Thoracic aorta (tissue), 2 donors: ENCODE results near the gene FAM221B. TPM values are rescaled to one million over a fixed set of nuclear protein-coding genes. Genes with fewer than 3 reads are reported as not detected.
A peak's percentile ranks its signal among the peaks of the same experiment; 100 is the strongest.

ENCODE experiments used
- ATAC-seq: fragments of 150-250 bp; one replicate; pipeline ENCODE4 v1.8.0; 2017; ENCODE audit warnings: low read depth; ENCODE audit not compliant: insufficient number of reproducible peaks, low FRiP score
- DNase-seq: peaks from one replicate; pipeline ENCODE4 v3.0.0-alpha.2; 2020; ENCODE audit warnings: low spot score
- H3K27ac ChIP-seq, 2 donors: fragments of 200-600 bp; sonication (generic); 1 replicate in 1 of 2; 2 replicates in 1 of 2; pipeline ENCODE4 v1.5.1; 2016; ENCODE audit warnings: mild to moderate bottlenecking in 2 of 2, moderate library complexity in 2 of 2
- H3K27me3 ChIP-seq: fragments of 200-600 bp; sonication (generic); replicated peaks from 2 replicates; pipeline ENCODE4 v1.6.0; 2016; ENCODE audit warnings: mild to moderate bottlenecking; ENCODE audit not compliant: insufficient read depth
- H3K36me3 ChIP-seq: fragments of 200-600 bp; sonication (generic); one replicate; pipeline ENCODE4 v1.5.1; 2016
- H3K4me1 ChIP-seq, 2 donors: fragments of 200-600 bp; sonication (generic); 1 replicate in 1 of 2; 2 replicates in 1 of 2; pipeline versions ENCODE4 v1.5.1 to v1.6.0; 2016; ENCODE audit warnings: low read depth in 2 of 2, mild to moderate bottlenecking in 1 of 2; ENCODE audit not compliant: control insufficient read depth in 1 of 2
- H3K4me3 ChIP-seq: fragments of 200-600 bp; sonication (generic); 2 replicates; pipeline ENCODE4 v1.5.1; 2016; ENCODE audit warnings: mild to moderate bottlenecking
- H3K9me3 ChIP-seq: fragments of 200-600 bp; sonication (generic); 2 replicates; pipeline ENCODE4 v1.5.1; 2016
- CTCF ChIP-seq: fragments of 200-600 bp; sonication (generic); IDR thresholded peaks from one replicate; pipeline ENCODE4 v1.5.1; 2019; ENCODE audit warnings: antibody characterized with exemption
- total RNA-seq, 2 donors: library from RNA; depleted of rRNA; stranded (reverse); fragments of >200 nt; gene quantifications; one replicate each; pipeline versions ENCODE4 v1.1.0 to v1.2.3, GENCODE V29; 2016

Gene FAM221B
- total RNA-seq, 2 donors from 2014 or later, result not detected

DNA sequence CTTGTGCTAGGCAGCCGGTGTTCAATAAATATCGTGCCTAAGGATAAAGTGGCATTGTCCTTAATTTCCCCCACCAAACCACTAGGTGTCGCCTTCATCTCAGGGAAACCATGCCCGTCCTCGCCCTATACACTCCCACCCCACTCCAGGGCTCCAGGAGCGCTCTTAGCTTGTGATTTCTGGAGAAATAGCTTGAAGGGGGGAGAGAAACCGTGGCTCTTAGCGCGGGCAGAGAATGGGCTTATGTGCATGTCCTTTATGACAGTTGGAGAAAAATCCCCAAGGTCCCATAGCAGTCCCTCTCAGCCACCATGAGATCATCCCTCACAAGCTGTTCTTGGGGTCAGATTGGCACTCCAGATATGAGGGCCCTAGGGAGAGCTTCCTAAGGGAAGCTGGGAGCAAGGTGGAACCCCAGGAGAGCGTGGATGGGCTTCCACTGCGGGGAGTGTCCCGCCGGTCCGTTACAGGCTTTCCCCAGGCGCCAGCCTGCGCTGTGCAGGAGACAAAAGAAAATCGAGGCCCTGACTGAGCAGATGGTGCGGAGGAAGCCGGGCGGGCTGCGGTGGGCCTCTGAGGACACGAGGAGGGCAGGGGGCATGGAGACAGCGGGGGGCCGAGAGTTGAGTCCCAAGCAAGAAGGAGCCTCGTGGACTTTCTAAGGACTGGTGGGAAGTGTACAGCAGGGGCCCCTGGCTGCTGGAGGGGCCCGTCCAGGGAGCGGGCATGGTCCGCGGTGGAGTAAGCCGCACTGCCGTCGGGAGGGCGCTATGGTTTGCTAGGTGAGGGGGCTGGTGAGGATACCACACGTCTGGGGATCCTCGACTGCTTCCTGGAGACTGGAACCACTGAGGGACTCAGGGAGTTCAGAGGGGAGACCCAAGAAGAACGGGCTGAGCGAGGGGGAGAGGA, 37.9 kb downstream of the FAM221B start:
- H3K4me1 ChIP-seq, result peaks cover 19 to 44% of the 10 kb centered on the region in 2 donors
- DNase-seq (peak; percentile 36), ATAC-seq (peak; percentile 63)
- H3K36me3 ChIP-seq, result no peaks in the 10 kb centered on the region
- no peaks in the 10 kb centered on the region for H3K9me3 ChIP-seq
- peak; percentile 84 for TF ChIP-seq CTCF
- peak overlapping the region; percentile 77 for H3K4me3 ChIP-seq
- no peaks in the 10 kb centered on the region for H3K27me3 ChIP-seq
- peak overlapping the region; percentile 69 to 80 for H3K27ac ChIP-seq

DNA sequence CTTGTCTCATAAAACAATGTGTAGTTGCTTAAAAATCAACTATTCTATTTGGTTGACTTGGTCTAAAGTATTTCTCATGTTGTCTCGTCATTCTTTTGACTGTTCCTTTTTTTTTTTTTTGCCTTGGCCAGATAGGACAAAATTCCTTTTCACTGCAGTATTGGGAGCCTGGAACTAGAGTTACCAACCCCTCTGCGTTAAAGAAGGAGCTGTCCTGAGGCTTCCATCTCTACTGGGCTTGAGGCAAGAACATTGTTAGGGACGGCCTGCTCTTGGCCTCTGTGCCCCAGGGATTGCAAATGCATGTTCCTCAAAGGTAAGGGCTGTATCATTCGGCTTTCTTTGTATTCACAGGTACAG, 38.5 kb downstream of the FAM221B start:
- no peak overlapping the region for H3K27ac ChIP-seq
- H3K36me3 ChIP-seq, result no peaks in the 10 kb centered on the region
- TF ChIP-seq CTCF, result no peak
- no peaks in the 10 kb centered on the region for H3K9me3 ChIP-seq
- ATAC-seq (no peak), DNase-seq (no peak)
- H3K4me1 ChIP-seq, result peaks cover 17 to 38% of the 10 kb centered on the region in 2 donors
- no peak overlapping the region for H3K4me3 ChIP-seq
- no peaks in the 10 kb centered on the region for H3K27me3 ChIP-seq

DNA sequence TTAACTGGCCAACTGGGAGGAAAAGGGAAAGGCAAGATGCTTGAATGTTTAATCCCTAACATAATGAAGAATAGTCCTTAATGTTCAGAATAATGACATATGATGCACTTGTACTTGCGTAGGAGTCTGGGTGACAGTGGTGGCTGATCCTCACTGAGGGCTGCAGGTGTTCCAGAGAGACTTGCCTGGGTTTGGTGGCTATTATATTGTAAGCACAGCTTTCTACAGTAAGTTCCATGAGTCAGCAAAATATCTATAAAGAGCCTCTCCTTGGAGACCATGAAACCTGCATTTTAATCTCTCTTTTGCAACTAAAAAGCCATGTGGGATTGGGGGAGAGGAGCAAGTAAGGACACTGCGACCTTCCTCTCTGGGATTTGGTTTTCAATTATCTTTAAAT, 39.0 kb downstream of the FAM221B start:
- TF ChIP-seq CTCF, result no peak
- no peaks in the 10 kb centered on the region for H3K27me3 ChIP-seq
- no peak for DNase-seq
- no peak for ATAC-seq
- H3K27ac ChIP-seq, result no peak overlapping the region
- H3K4me3 ChIP-seq, result no peak overlapping the region
- H3K36me3 ChIP-seq, result no peaks in the 10 kb centered on the region
- H3K9me3 ChIP-seq, result no peaks in the 10 kb centered on the region
- peaks cover 15 to 33% of the 10 kb centered on the region in 2 donors for H3K4me1 ChIP-seq

DNA sequence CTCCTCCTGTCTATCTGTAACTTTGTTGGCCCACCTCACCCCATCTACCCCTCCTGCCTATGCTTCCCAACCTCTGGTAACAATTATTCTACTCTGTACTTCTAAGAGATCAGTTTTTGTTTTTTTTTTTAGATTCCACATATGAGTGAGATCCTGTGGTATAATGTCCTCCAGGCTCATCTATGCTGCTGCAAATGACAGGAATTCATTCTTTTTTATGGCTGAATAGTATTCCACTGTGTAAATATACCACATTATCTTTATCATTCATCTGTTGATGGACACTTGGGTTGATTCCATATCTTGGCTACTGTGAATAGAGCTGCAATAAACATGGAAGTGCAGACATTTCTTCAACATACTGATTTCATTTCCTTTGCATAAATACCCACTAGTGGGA, 45.1 kb downstream of the FAM221B start:
- no peak for TF ChIP-seq CTCF
- Histone ChIP-seq H3K27me3 (no peaks in the 10 kb centered on the region), H3K36me3 (no peaks in the 10 kb centered on the region), H3K4me3 (no peak overlapping the region), H3K9me3 (no peaks in the 10 kb centered on the region), H3K27ac (no peak overlapping the region), H3K4me1 (no peaks in the 10 kb centered on the region)
- DNase-seq, result no peak
- ATAC-seq, result no peak

DNA sequence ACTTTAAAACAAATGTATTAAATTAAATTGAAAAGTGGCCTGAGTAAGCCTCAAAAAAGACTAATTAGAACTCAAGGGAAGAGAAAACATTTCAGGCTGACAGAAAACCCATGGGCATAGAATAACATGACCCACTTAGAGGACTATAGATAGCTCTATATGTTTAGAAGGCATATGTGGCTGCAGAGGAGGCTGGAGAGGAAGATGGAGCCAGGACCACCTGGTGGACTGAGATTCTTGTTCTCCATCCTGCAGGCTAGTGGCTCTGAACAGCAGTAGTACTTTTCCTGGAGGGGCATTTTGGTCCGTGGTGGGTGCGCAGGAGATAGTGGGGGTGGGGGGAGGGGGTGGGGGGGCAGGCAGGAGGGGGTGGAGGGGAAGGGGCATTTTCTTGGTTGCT, 47.5 kb downstream of the FAM221B start:
- no peaks in the 10 kb centered on the region for H3K36me3 ChIP-seq
- H3K27ac ChIP-seq, result no peak overlapping the region
- no peak overlapping the region for H3K4me3 ChIP-seq
- H3K9me3 ChIP-seq, result no peaks in the 10 kb centered on the region
- ATAC-seq, result no peak
- H3K4me1 ChIP-seq, result no peaks in the 10 kb centered on the region
- DNase-seq, result no peak
- TF ChIP-seq CTCF, result no peak
- no peaks in the 10 kb centered on the region for H3K27me3 ChIP-seq
